CD4-positive, alpha-beta memory T cell (primary cell): Measurements from ENCODE around the gene NBEA. TPM values are rescaled to one million over a fixed set of nuclear protein-coding genes. Genes with fewer than 3 reads are reported as not detected.

Source experiments
- CTCF ChIA-PET: fragments of 350-600 bp; sonication (Branson Sonifier 250); formaldehyde crosslinking; loops from one replicate; lab custom pipeline; 2021; ENCODE audit warnings: inconsistent platforms; ENCODE audit not compliant: partially characterized antibody; lab: Charles Lee
- POLR2A ChIA-PET: fragments of 350-600 bp; sonication (Branson Sonifier 250); formaldehyde crosslinking; loops from one replicate; lab custom pipeline; 2021; ENCODE audit not compliant: partially characterized antibody; lab: Charles Lee
- DNase-seq, 5 donors: peaks; one replicate each; pipeline versions ENCODE4 v3.0.0 to v3.0.0-alpha.2; 2020 to 2022; ENCODE audit warnings: mixed read lengths in 1 of 5
- H3K27ac ChIP-seq: one replicate; pipeline ENCODE4 v1.7.0; 2013; ENCODE audit warnings: low read depth, low read length
- H3K27me3 ChIP-seq: 2 replicates; pipeline ENCODE4 v1.7.0; 2013; ENCODE audit warnings: mild to moderate bottlenecking, low read length, moderate library complexity; ENCODE audit not compliant: insufficient read depth
- H3K36me3 ChIP-seq: 2 replicates; pipeline ENCODE4 v1.7.0; 2013; ENCODE audit warnings: mild to moderate bottlenecking, low read length, moderate library complexity; ENCODE audit not compliant: insufficient read depth
- H3K4me1 ChIP-seq: 2 replicates; pipeline ENCODE4 v1.7.0; 2013; ENCODE audit warnings: mild to moderate bottlenecking, low read length, moderate library complexity; ENCODE audit not compliant: insufficient read depth
- H3K4me3 ChIP-seq, 2 donors: one replicate each; pipeline ENCODE4 v1.7.0; 2013; ENCODE audit warnings: low read length in 2 of 2, mild to moderate bottlenecking in 1 of 2
- H3K9me3 ChIP-seq, 2 donors: one replicate each; pipeline ENCODE4 v1.7.0; 2013; ENCODE audit warnings: low read length in 2 of 2, control low read depth in 1 of 2; ENCODE audit not compliant: control insufficient read depth in 1 of 2
- H3K27ac Mint-ChIP-seq, 7 donors: one replicate each; pipeline ENCODE4 v1.8.0; 2020 to 2021; ENCODE audit warnings: mixed read lengths in 7 of 7, mild to moderate bottlenecking in 6 of 7, inconsistent platforms in 3 of 7, moderate library complexity in 3 of 7
- H3K27me3 Mint-ChIP-seq, 2 donors: one replicate each; pipeline ENCODE4 v1.8.0; 2020 to 2021; ENCODE audit warnings: mixed read lengths in 2 of 2
- H3K36me3 Mint-ChIP-seq, 2 donors: one replicate each; pipeline ENCODE4 v1.8.0; 2020 to 2021; ENCODE audit warnings: mixed read lengths in 2 of 2, inconsistent platforms in 1 of 2, mild to moderate bottlenecking in 1 of 2
- H3K4me1 Mint-ChIP-seq, 4 donors: one replicate each; pipeline ENCODE4 v1.8.0; 2020 to 2021; ENCODE audit warnings: mixed read lengths in 4 of 4, mild to moderate bottlenecking in 1 of 4
- H3K4me3 Mint-ChIP-seq, 8 donors: one replicate each; pipeline ENCODE4 v1.8.0; 2020 to 2021; ENCODE audit warnings: mixed read lengths in 8 of 8, mild to moderate bottlenecking in 7 of 8, moderate library complexity in 6 of 8, inconsistent platforms in 3 of 8
- H3K9me3 Mint-ChIP-seq, 8 donors: one replicate each; pipeline ENCODE4 v1.8.0; 2020 to 2021; ENCODE audit warnings: mixed read lengths in 8 of 8, mild to moderate bottlenecking in 5 of 8, inconsistent platforms in 3 of 8, moderate library complexity in 1 of 8
- intact Hi-C: fragments of 100-400 bp; cut with micrococcal nuclease; formaldehyde crosslinking; loops from one replicate; pipeline ENCODE4 v1.15.1; 2023
- polyA plus RNA-seq, 2 donors: library from polyadenylated mRNA; unstranded; fragments of 300-500 nt; fragmentation: Illumina TruSeq; gene quantifications; one replicate each; pipeline ENCODE4 v1.2.3, GENCODE V29; 2021
- total RNA-seq, 2 experiments: library from RNA; stranded (reverse); gene quantifications; one replicate each; pipeline ENCODE4 v1.2.3, GENCODE V29; 2021

The NBEA gene
- total and polyA plus RNA-seq, 4 experiments from 2014 or later = 0.48 to 1.8 (median 1.1) TPM

GRCh38 chr13:35646056-35646774 lies 704.1 kb downstream of the NBEA start:
- Histone ChIP-seq H3K4me1 (no peaks in the 10 kb centered on the region), H3K9me3 (no peaks in the 10 kb centered on the region), H3K27me3 (no peaks in the 10 kb centered on the region), H3K36me3 (no peaks in the 10 kb centered on the region), H3K4me3 (no peak overlapping the region), H3K27ac (no peak overlapping the region)
- Mint-ChIP-seq H3K4me3 (no peak overlapping the region), H3K27ac (no peak overlapping the region), H3K4me1 (no peaks in the 10 kb centered on the region), H3K9me3 (peaks cover 0 to 5% (median 0%) of the 10 kb centered on the region in 8 donors), H3K36me3 (peaks cover 0 to 3% of the 10 kb centered on the region in 2 donors), H3K27me3 (no peaks in the 10 kb centered on the region)
- POLR2A ChIA-PET = no interaction called here
- intact Hi-C loops = no loop called here
- CTCF ChIA-PET = no interaction called here
- no peak for DNase-seq

GRCh38 chr13:35648201-35648600 lies 706.1 kb downstream of the NBEA start:
- DNase-seq = no peak
- POLR2A ChIA-PET = no interaction called here
- Mint-ChIP-seq H3K27me3 (no peaks in the 10 kb centered on the region), H3K9me3 (peaks cover 0 to 10% (median 0%) of the 10 kb centered on the region in 8 donors), H3K27ac (no peak overlapping the region), H3K4me3 (no peak overlapping the region), H3K36me3 (peaks cover 0 to 3% of the 10 kb centered on the region in 2 donors), H3K4me1 (no peaks in the 10 kb centered on the region)
- H3K27ac ChIP-seq = no peak overlapping the region
- H3K27me3 ChIP-seq = no peaks in the 10 kb centered on the region
- H3K4me3 ChIP-seq = no peak overlapping the region
- no peaks in the 10 kb centered on the region for H3K9me3 ChIP-seq
- H3K4me1 ChIP-seq = no peaks in the 10 kb centered on the region
- intact Hi-C loops = no loop called here
- no peaks in the 10 kb centered on the region for H3K36me3 ChIP-seq
- CTCF ChIA-PET = no interaction called here

DNA sequence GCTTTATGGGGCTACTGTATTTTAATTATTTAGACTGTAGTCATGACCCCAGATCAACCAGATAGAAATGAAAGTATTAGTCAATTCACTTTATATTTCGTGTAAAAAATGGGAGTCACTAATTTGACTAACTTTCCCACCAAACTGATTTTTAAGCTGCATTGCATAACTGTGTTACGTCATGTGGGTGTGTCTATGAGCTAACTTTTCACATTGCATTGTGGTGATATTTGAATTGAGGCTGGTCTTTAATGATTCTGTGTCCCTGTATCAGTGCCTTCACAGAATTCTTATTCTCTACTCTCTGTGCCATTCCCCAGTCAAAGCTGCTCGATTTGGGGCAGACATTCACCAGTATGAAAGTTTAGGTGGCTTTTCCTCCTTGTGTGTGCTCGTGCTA lies 707.1 kb downstream of the NBEA start:
- DNase-seq = no peak
- no peak overlapping the region for H3K27ac ChIP-seq
- POLR2A ChIA-PET = no interaction called here
- H3K36me3 Mint-ChIP-seq = peaks cover 0 to 3% of the 10 kb centered on the region in 2 donors
- peak overlapping the region in 1 of 7 donors; percentile 70 for H3K27ac Mint-ChIP-seq
- no peak overlapping the region for H3K4me3 Mint-ChIP-seq
- CTCF ChIA-PET = no interaction called here
- no peaks in the 10 kb centered on the region for H3K4me1 ChIP-seq
- intact Hi-C loops = no loop called here
- H3K27me3 ChIP-seq = no peaks in the 10 kb centered on the region
- H3K9me3 Mint-ChIP-seq = peaks cover 0 to 10% (median 0%) of the 10 kb centered on the region in 8 donors
- H3K4me1 Mint-ChIP-seq = no peaks in the 10 kb centered on the region
- no peaks in the 10 kb centered on the region for H3K9me3 ChIP-seq
- H3K36me3 ChIP-seq = no peaks in the 10 kb centered on the region
- H3K27me3 Mint-ChIP-seq = no peaks in the 10 kb centered on the region
- H3K4me3 ChIP-seq = no peak overlapping the region

- Histone ChIP-seq H3K27ac (no peak overlapping the region), H3K27me3 (no peaks in the 10 kb centered on the region), H3K4me3 (no peak overlapping the region), H3K4me1 (no peaks in the 10 kb centered on the region), H3K36me3 (no peaks in the 10 kb centered on the region), H3K9me3 (no peaks in the 10 kb centered on the region)
- CTCF ChIA-PET = no interaction called here
- DNase-seq = no peak
- Mint-ChIP-seq H3K9me3 (no peaks in the 10 kb centered on the region), H3K27ac (no peak overlapping the region), H3K4me1 (no peaks in the 10 kb centered on the region), H3K4me3 (no peak overlapping the region), H3K36me3 (no peaks in the 10 kb centered on the region), H3K27me3 (no peaks in the 10 kb centered on the region)
- intact Hi-C loops = no loop called here
- POLR2A ChIA-PET = no interaction called here
Observed at GRCh38 chr13:35659796-35660195, 717.7 kb downstream of the NBEA start.

DNA sequence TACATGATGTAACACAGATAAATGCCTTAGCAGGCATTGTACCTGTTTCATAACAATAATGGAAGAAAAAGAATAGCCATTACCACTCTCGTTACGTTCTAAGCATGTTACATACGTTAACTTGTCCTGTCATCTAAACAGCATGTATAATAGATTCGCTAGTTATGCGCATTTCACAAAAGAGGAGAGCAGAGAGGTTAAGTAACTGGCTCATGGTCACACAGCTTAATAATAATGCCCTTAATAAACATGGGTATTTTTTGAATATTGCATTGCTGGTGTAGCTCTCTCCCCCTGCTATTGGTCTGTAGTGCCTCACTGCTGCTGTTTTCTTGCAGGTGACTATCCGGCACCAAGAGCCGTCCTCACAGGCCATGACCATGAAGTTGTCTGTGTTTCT lies 722.7 kb downstream of the NBEA start:
- Histone ChIP-seq H3K4me3 (no peak overlapping the region), H3K4me1 (no peaks in the 10 kb centered on the region), H3K9me3 (no peaks in the 10 kb centered on the region), H3K27me3 (no peaks in the 10 kb centered on the region), H3K27ac (no peak overlapping the region), H3K36me3 (no peaks in the 10 kb centered on the region)
- Mint-ChIP-seq H3K36me3 (no peaks in the 10 kb centered on the region), H3K9me3 (peaks cover 0 to 2% (median 0%) of the 10 kb centered on the region in 8 donors), H3K27ac (no peak overlapping the region), H3K4me3 (no peak overlapping the region), H3K4me1 (no peaks in the 10 kb centered on the region), H3K27me3 (peaks cover 0 to 2% of the 10 kb centered on the region in 2 donors)
- ChIA-PET CTCF (no interaction called here), POLR2A (no interaction called here)
- no peak for DNase-seq
- intact Hi-C loops = no loop called here

GRCh38 chr13:35669321-35669720 lies 727.3 kb downstream of the NBEA start:
- Mint-ChIP-seq H3K36me3 (no peaks in the 10 kb centered on the region), H3K4me1 (no peaks in the 10 kb centered on the region), H3K4me3 (no peak overlapping the region), H3K27me3 (peaks cover 0 to 2% of the 10 kb centered on the region in 2 donors), H3K9me3 (peaks cover 0 to 2% (median 0%) of the 10 kb centered on the region in 8 donors), H3K27ac (no peak overlapping the region)
- ChIA-PET POLR2A (no interaction called here), CTCF (no interaction called here)
- Histone ChIP-seq H3K9me3 (no peaks in the 10 kb centered on the region), H3K27me3 (no peaks in the 10 kb centered on the region), H3K27ac (no peak overlapping the region), H3K4me3 (no peak overlapping the region), H3K4me1 (no peaks in the 10 kb centered on the region), H3K36me3 (no peaks in the 10 kb centered on the region)
- intact Hi-C loops = no loop called here
- no peak for DNase-seq

DNA sequence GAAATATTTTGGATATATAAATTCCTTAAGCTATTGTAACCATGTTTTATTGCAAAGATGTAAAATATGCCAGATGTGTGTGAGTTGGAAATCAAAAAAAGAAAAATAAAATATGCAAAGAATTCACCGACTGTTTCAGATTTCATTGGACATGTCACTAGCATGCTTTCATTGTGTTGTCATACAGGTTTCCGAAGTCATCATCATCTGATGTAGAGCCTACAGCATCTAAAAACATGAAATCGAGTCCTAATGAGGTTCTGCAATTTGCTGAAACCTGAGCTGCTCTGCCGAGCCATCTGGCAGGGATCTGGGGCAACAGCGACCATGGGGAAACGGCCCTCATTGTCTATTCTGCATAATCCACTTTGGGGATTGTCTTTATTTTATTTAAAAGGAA lies 730.5 kb downstream of the NBEA start:
- CTCF ChIA-PET = no interaction called here

More for the DNA sequence above, 730.5 kb downstream of the NBEA start:
- POLR2A ChIA-PET = no interaction called here
- Mint-ChIP-seq H3K4me3 (no peak overlapping the region), H3K27me3 (peaks cover 0 to 2% of the 10 kb centered on the region in 2 donors), H3K27ac (no peak overlapping the region), H3K9me3 (peaks cover 0 to 9% (median under 1%) of the 10 kb centered on the region in 8 donors), H3K4me1 (no peaks in the 10 kb centered on the region), H3K36me3 (no peaks in the 10 kb centered on the region)
- no peaks in the 10 kb centered on the region for H3K27me3 ChIP-seq
- no peaks in the 10 kb centered on the region for H3K4me1 ChIP-seq
- no peak for DNase-seq
- no peak overlapping the region for H3K4me3 ChIP-seq
- intact Hi-C loops = no loop called here
- H3K27ac ChIP-seq = no peak overlapping the region
- H3K9me3 ChIP-seq = no peaks in the 10 kb centered on the region
- H3K36me3 ChIP-seq = no peaks in the 10 kb centered on the region
